Measurements from ENCODE around the gene ADAMTS3. TPM values are rescaled to one million over a fixed set of nuclear protein-coding genes. Genes with fewer than 3 reads are reported as not detected.

Gene ADAMTS3
- total RNA-seq, 4 donors from 2014 or later = 0.18 to 0.41 (median 0.23) TPM; not detected in 1

GRCh38 chr4:72397314-72397713 lies 171.7 kb downstream of the ADAMTS3 start:
- intact Hi-C loops (cut with DNase I; ENCODE audit: low total_unique reads) = no loop called here
- Histone ChIP-seq H3K9me3 (no peaks in the 10 kb centered on the region), H3K27me3 (no peaks in the 10 kb centered on the region), H3K27ac (no peak overlapping the region), H3K4me1 (no peaks in the 10 kb centered on the region), H3K4me3 (no peak overlapping the region), H3K36me3 (no peaks in the 10 kb centered on the region)
- in situ Hi-C loops (cut with MboI; ENCODE audit: low sequenced_read_pairs in 4 of 4) = no loop called here
- DNase-seq (no peak), ATAC-seq (no peak)
- TF ChIP-seq POLR2A (IDR thresholded peaks at IDR 0.05) (no peak), CTCF (IDR thresholded peaks at IDR 0.05 in 4 of 5, conservative IDR thresholded peaks at IDR 0.05 in 1 of 5) (no peak)

- Histone ChIP-seq H3K36me3 (no peaks in the 10 kb centered on the region), H3K4me3 (no peak overlapping the region), H3K27ac (no peak overlapping the region), H3K9me3 (no peaks in the 10 kb centered on the region), H3K4me1 (no peaks in the 10 kb centered on the region), H3K27me3 (no peaks in the 10 kb centered on the region)
- no peak for DNase-seq
- in situ Hi-C loops (cut with MboI; ENCODE audit: low sequenced_read_pairs in 4 of 4) = no loop called here
- TF ChIP-seq POLR2A (IDR thresholded peaks at IDR 0.05) = no peak
- TF ChIP-seq CTCF (IDR thresholded peaks at IDR 0.05 in 4 of 5, conservative IDR thresholded peaks at IDR 0.05 in 1 of 5) = no peak
- no peak for ATAC-seq
- intact Hi-C loops (cut with DNase I; ENCODE audit: low total_unique reads) = no loop called here
Measured at GRCh38 chr4:72394012-72394663, 174.9 kb downstream of the ADAMTS3 start.

- no peak for ATAC-seq
- Histone ChIP-seq H3K27ac (no peak overlapping the region), H3K4me3 (no peak overlapping the region), H3K36me3 (no peaks in the 10 kb centered on the region), H3K9me3 (no peaks in the 10 kb centered on the region), H3K27me3 (no peaks in the 10 kb centered on the region), H3K4me1 (no peaks in the 10 kb centered on the region)
- in situ Hi-C loops (cut with MboI; ENCODE audit: low sequenced_read_pairs in 4 of 4) = no loop called here
- intact Hi-C loops (cut with DNase I; ENCODE audit: low total_unique reads) = no loop called here
- TF ChIP-seq CTCF (IDR thresholded peaks at IDR 0.05 in 4 of 5, conservative IDR thresholded peaks at IDR 0.05 in 1 of 5) (no peak), POLR2A (IDR thresholded peaks at IDR 0.05) (no peak)
- DNase-seq = no peak
Measured at GRCh38 chr4:72391281-72391680, 177.7 kb downstream of the ADAMTS3 start.

- ATAC-seq (no peak), DNase-seq (no peak)
- no peaks in the 10 kb centered on the region for H3K4me1 ChIP-seq
- H3K27me3 ChIP-seq = no peaks in the 10 kb centered on the region
- intact Hi-C loops (cut with DNase I; ENCODE audit: low total_unique reads) (no loop called here), in situ Hi-C loops (cut with MboI; ENCODE audit: low sequenced_read_pairs in 4 of 4) (no loop called here)
- no peak overlapping the region for H3K4me3 ChIP-seq
- no peak overlapping the region for H3K27ac ChIP-seq
- no peaks in the 10 kb centered on the region for H3K36me3 ChIP-seq
- TF ChIP-seq POLR2A (IDR thresholded peaks at IDR 0.05) (no peak), CTCF (IDR thresholded peaks at IDR 0.05 in 4 of 5, conservative IDR thresholded peaks at IDR 0.05 in 1 of 5) (no peak)
- no peaks in the 10 kb centered on the region for H3K9me3 ChIP-seq
Measured at GRCh38 chr4:72390409-72390808, 178.6 kb downstream of the ADAMTS3 start.

GRCh38 chr4:72388521-72388920 lies 180.5 kb downstream of the ADAMTS3 start:
- in situ Hi-C loops (cut with MboI; ENCODE audit: low sequenced_read_pairs in 4 of 4) = no loop called here
- no peak overlapping the region for H3K4me3 ChIP-seq
- DNase-seq (no peak), ATAC-seq (no peak)
- no peak for TF ChIP-seq CTCF (IDR thresholded peaks at IDR 0.05 in 4 of 5, conservative IDR thresholded peaks at IDR 0.05 in 1 of 5)
- TF ChIP-seq POLR2A (IDR thresholded peaks at IDR 0.05) = no peak
- H3K27ac ChIP-seq = no peak overlapping the region
- no peaks in the 10 kb centered on the region for H3K4me1 ChIP-seq
- H3K9me3 ChIP-seq = no peaks in the 10 kb centered on the region
- H3K36me3 ChIP-seq = no peaks in the 10 kb centered on the region
- no peaks in the 10 kb centered on the region for H3K27me3 ChIP-seq
- intact Hi-C loops (cut with DNase I; ENCODE audit: low total_unique reads) = no loop called here
